ENCODE data around the gene DDAH2. TPM values are rescaled to one million over a fixed set of nuclear protein-coding genes. Genes with fewer than 3 reads are reported as not detected.
"Not testable (repeated sequence)": the region's sequence is repeated elsewhere in the genome, so short reads cannot be mapped to it uniquely, and the experiment has no call there.

DDAH2 gene
- total RNA-seq, 2 donors from 2014 or later, result 136 TPM

DNA sequence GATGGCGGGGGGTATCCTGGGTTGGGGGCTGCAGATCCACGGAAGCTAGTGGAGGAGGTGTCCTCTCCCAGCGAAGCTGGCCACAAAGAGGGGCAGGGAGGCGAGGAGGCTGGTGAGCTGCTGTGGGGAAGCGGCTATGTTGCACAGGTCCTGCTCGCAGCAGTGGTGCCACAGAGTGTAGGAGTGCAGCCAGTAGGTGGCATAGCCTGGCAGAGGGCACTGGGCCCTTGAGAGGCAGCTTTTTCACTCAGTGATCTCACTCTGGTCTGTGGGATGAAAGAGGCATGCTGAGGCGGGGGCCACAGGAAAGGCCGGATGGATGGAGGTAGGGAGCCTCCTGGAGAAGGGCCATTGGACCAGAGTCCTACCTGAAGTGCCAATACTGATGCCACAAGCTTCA is 16.8 kb downstream of the DDAH2 start:
- no peak for ATAC-seq (ENCODE audit: insufficient number of reproducible peaks, low FRiP score, low read depth)
- TF ChIP-seq, protein P1, sequence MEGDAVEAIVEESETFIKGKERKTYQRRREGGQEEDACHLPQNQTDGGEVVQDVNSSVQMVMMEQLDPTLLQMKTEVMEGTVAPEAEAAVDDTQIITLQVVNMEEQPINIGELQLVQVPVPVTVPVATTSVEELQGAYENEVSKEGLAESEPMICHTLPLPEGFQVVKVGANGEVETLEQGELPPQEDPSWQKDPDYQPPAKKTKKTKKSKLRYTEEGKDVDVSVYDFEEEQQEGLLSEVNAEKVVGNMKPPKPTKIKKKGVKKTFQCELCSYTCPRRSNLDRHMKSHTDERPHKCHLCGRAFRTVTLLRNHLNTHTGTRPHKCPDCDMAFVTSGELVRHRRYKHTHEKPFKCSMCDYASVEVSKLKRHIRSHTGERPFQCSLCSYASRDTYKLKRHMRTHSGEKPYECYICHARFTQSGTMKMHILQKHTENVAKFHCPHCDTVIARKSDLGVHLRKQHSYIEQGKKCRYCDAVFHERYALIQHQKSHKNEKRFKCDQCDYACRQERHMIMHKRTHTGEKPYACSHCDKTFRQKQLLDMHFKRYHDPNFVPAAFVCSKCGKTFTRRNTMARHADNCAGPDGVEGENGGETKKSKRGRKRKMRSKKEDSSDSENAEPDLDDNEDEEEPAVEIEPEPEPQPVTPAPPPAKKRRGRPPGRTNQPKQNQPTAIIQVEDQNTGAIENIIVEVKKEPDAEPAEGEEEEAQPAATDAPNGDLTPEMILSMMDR (IDR thresholded peaks at IDR 0.05), result no peak
- no peak for DNase-seq (ENCODE audit: low spot score)
- Histone ChIP-seq H3K4me1 (ENCODE audit: control insufficient read depth in 1 of 2, low read depth in 2 of 2) (no peaks in the 10 kb centered on the region), H3K27ac (no peak overlapping the region), H3K9me3 (no peaks in the 10 kb centered on the region), H3K36me3 (no peaks in the 10 kb centered on the region), H3K27me3 (replicated peaks; ENCODE audit: insufficient read depth) (no peaks in the 10 kb centered on the region), H3K4me3 (no peak overlapping the region)

DNA sequence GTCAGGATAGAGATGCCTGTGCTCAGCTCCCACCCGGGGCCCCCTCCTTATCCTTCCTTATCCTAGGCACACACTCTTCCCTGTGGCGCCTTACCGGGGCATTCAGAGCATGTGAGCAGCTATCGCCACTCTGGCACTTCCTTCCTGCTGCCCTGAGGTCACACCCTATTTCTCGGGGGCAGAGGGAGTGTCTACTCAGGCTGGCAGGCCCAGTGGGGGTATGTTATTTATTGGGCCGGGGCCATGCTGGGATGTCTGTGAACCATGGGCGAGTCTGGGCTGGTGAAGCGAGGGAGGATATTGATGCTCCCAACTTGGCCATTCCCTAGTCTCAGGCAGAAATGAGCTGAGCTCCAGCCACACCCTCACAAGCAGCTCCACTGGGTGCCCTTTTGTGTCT is 17.9 kb downstream of the DDAH2 start:
- Histone ChIP-seq H3K36me3 (no peaks in the 10 kb centered on the region), H3K9me3 (no peaks in the 10 kb centered on the region), H3K4me1 (ENCODE audit: control insufficient read depth in 1 of 2, low read depth in 2 of 2) (no peaks in the 10 kb centered on the region), H3K27me3 (replicated peaks; ENCODE audit: insufficient read depth) (no peaks in the 10 kb centered on the region), H3K27ac (no peak overlapping the region), H3K4me3 (no peak overlapping the region)
- no peak for ATAC-seq (ENCODE audit: insufficient number of reproducible peaks, low FRiP score, low read depth)
- TF ChIP-seq, protein P1 (IDR thresholded peaks at IDR 0.05), result no peak
- DNase-seq (ENCODE audit: low spot score), result no peak

DNA sequence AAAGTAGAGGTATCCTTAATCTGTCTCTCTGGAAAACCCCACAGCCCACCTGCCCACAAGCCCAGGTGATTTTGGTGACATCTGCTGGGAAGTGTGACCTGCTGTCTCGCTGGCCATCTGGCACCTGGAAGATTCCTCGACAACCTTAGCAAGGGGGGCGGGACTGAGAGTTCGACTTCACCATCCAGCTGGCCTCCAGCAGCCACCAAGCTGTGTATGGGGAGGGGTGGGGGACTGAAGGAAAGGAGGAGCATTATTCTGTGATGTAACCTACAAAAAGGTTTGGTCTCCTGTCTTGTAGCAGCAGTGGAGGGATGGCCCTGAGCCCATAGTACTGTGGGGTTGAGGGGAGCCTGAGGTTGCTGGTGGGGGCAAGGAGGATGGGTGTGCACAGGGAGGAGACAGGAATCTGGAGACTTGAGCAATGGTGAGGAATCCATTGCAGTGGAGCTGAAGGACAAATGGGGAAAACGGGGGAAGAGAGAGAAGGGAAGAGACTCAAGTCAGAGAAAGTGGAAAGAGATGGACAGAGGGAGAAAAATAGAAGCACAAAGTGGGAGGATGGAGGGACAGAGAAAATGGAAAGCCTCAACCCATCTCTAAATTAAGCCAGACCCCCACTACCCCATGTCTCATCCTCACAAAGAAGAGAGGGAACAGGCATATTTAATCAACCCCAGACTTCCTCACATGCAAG is 18.4 kb downstream of the DDAH2 start:
- TF ChIP-seq, protein P1 (IDR thresholded peaks at IDR 0.05), result no peak
- Histone ChIP-seq H3K27ac (no peak overlapping the region), H3K4me3 (no peak overlapping the region), H3K4me1 (ENCODE audit: control insufficient read depth in 1 of 2, low read depth in 2 of 2) (no peaks in the 10 kb centered on the region), H3K27me3 (replicated peaks; ENCODE audit: insufficient read depth) (no peaks in the 10 kb centered on the region), H3K36me3 (no peaks in the 10 kb centered on the region), H3K9me3 (no peaks in the 10 kb centered on the region)
- DNase-seq (ENCODE audit: low spot score), result no peak
- ATAC-seq (ENCODE audit: insufficient number of reproducible peaks, low FRiP score, low read depth), result no peak

DNA sequence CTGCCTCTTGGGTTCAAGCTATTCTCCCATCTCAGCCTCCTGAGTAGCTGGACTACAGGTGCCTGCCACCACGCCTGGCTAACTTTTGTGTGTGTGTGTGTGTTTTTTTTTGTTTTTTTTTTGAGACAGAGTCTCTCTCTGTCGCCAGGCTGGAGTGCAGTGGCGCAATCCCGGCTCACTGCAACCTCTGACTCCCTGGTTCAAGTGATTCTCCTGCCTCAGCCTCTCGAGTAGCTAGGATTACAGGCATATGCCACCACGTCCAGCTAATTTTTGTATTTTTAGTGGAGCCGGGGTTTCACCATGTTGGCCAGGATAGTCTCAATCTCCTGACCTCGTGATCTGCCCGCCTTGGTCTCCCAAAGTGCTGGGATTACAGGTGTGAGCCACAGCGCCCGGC is 19.9 kb downstream of the DDAH2 start:
- not testable (repeated sequence) for DNase-seq (ENCODE audit: low spot score); H3K27ac ChIP-seq; H3K9me3 ChIP-seq; ATAC-seq (ENCODE audit: insufficient number of reproducible peaks, low FRiP score, low read depth); H3K36me3 ChIP-seq; H3K4me1 ChIP-seq (ENCODE audit: control insufficient read depth in 1 of 2, low read depth in 2 of 2); H3K4me3 ChIP-seq; H3K27me3 ChIP-seq (replicated peaks; ENCODE audit: insufficient read depth)

DNA sequence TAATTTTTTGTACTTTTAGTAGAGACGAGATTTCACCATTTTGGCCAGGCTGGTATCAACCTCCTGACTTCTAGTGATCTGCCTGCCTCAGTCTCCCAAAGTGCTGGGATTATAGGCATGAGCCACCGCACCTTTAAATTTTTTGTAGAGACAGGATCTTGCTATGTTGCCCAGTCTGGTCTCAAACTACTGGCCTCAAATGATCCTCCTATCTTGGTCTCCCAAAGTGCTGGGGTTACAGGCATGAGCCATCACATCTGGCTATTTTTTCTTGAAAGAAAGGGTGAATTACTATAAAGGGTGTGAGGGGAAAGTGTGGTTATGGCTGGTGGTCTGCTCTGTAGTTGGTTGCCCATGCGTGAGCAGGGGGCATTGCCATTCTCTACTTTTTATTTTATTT is 20.9 kb downstream of the DDAH2 start:
- ATAC-seq (ENCODE audit: insufficient number of reproducible peaks, low FRiP score, low read depth) (no peak), DNase-seq (ENCODE audit: low spot score) (no peak)
- Histone ChIP-seq H3K4me3 (no peak overlapping the region), H3K36me3 (no peaks in the 10 kb centered on the region), H3K27me3 (replicated peaks; ENCODE audit: insufficient read depth) (no peaks in the 10 kb centered on the region), H3K9me3 (no peaks in the 10 kb centered on the region), H3K27ac (no peak overlapping the region), H3K4me1 (ENCODE audit: control insufficient read depth in 1 of 2, low read depth in 2 of 2) (peaks cover 3 to 6% of the 10 kb centered on the region in 2 donors)
- TF ChIP-seq, protein P1 (IDR thresholded peaks at IDR 0.05), result no peak

DNA sequence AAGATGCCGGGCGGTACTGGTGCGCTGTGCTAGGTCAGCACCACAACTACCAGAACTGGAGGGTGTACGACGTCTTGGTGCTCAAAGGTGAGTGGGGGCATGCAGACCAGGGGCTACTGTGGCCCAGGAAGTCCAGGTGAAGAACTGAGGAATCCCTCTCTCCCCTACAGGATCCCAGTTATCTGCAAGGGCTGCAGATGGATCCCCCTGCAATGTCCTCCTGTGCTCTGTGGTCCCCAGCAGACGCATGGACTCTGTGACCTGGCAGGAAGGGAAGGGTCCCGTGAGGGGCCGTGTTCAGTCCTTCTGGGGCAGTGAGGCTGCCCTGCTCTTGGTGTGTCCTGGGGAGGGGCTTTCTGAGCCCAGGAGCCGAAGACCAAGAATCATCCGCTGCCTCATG is 21.4 kb downstream of the DDAH2 start:
- no peak for ATAC-seq (ENCODE audit: insufficient number of reproducible peaks, low FRiP score, low read depth)
- TF ChIP-seq, protein P1 (IDR thresholded peaks at IDR 0.05), result no peak

More for the DNA sequence above, 21.4 kb downstream of the DDAH2 start:
- Histone ChIP-seq H3K27ac (no peak overlapping the region), H3K36me3 (no peaks in the 10 kb centered on the region), H3K27me3 (replicated peaks; ENCODE audit: insufficient read depth) (no peaks in the 10 kb centered on the region), H3K4me1 (ENCODE audit: control insufficient read depth in 1 of 2, low read depth in 2 of 2) (peaks cover 3 to 6% of the 10 kb centered on the region in 2 donors), H3K9me3 (no peaks in the 10 kb centered on the region), H3K4me3 (no peak overlapping the region)
- no peak for DNase-seq (ENCODE audit: low spot score)
